ENCODE results near the gene RAVER2.

DNA sequence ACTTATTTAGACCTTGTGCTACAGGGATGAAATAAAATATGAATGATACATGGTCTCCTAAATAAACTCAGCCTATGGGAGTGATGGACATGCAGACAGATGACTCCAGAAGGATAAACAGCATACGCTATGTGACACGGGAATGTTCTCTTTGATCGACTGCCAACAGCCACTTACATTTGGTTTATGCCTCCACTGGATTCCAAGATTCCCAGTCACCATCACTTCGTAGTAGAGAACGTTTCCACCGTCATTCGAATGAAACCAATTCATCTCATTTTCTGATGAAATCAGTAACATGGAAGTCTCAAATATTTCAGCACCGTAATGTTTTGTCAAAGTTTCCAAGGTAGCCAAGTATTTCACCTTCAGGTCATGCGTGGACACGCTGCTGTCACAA, 121.8 kb downstream of the RAVER2 start:
- no peak for TF ChIP-seq SUZ12 (IDR thresholded peaks at IDR 0.05; ENCODE audit: extremely low read depth, insufficient read depth, insufficient read length)
- no peak for TF ChIP-seq YY1 (IDR thresholded peaks at IDR 0.05; ENCODE audit: insufficient read depth, insufficient read length)
- no peak for TF ChIP-seq ZNF274 (IDR thresholded peaks at IDR 0.05; ENCODE audit: low read depth, low read length)
